GM21367 (cell line): ENCODE results near the gene BLOC1S1.

Experiments used
- ATAC-seq: cut with Tn5 transposase; IDR thresholded peaks from one replicate; pipeline ENCODE4 v1.9.1; 2021; ENCODE audit not compliant: unreplicated experiment

Gene BLOC1S1

GRCh38 chr12:55708695-55709233 lies 7.1 kb upstream of the BLOC1S1 start:
- no peak for ATAC-seq

- ATAC-seq, result no peak
Measured at GRCh38 chr12:55711786-55712553, 3.9 kb upstream of the BLOC1S1 start.

- no peak for ATAC-seq
Measured at GRCh38 chr12:55712700-55713415, 3.0 kb upstream of the BLOC1S1 start.

GRCh38 chr12:55713721-55714120 lies 2.1 kb upstream of the BLOC1S1 start:
- ATAC-seq, result no peak

- peak; percentile 7 for ATAC-seq
Measured at GRCh38 chr12:55715169-55715764, 579 bp upstream of the BLOC1S1 start.

GRCh38 chr12:55716582-55716957 lies 724 bp downstream of the BLOC1S1 start:
- ATAC-seq, result no peak

GRCh38 chr12:55717011-55718007 lies 1.5 kb downstream of the BLOC1S1 start:
- ATAC-seq, result no peak

- no peak for ATAC-seq
Measured at GRCh38 chr12:55718015-55718414, 2.2 kb downstream of the BLOC1S1 start.

GRCh38 chr12:55718624-55719275 lies 2.9 kb downstream of the BLOC1S1 start:
- ATAC-seq, result no peak

GRCh38 chr12:55719371-55719770 lies 3.5 kb downstream of the BLOC1S1 start:
- no peak for ATAC-seq

- no peak for ATAC-seq
Measured at GRCh38 chr12:55720071-55720564, 4.3 kb downstream of the BLOC1S1 start, which contains the start of gene RDH5. Gene RDH5, plus strand, starts transcription at chr12:55720393. Its CDS starts 792 bp downstream, at chr12:55721185.

GRCh38 chr12:55720894-55721444 lies 5.1 kb downstream of the BLOC1S1 start:
- no peak for ATAC-seq

- ATAC-seq, result no peak
Measured at GRCh38 chr12:55721601-55722213, 5.9 kb downstream of the BLOC1S1 start.

- ATAC-seq, result no peak
Measured at GRCh38 chr12:55722948-55723347, 7.1 kb downstream of the BLOC1S1 start.

GRCh38 chr12:55723516-55724225 lies 7.8 kb downstream of the BLOC1S1 start:
- no peak for ATAC-seq

GRCh38 chr12:55724226-55724939 lies 8.5 kb downstream of the BLOC1S1 start:
- no peak for ATAC-seq

- ATAC-seq, result no peak
Measured at GRCh38 chr12:55724940-55725309, 9.1 kb downstream of the BLOC1S1 start.

GRCh38 chr12:55725556-55725955 lies 9.7 kb downstream of the BLOC1S1 start:
- ATAC-seq, result no peak
